ENCODE data around the gene NTMT1. TPM values are rescaled to one million over a fixed set of nuclear protein-coding genes. Genes with fewer than 3 reads are reported as not detected.
"Not testable (repeated sequence)": the region's sequence is repeated elsewhere in the genome, so short reads cannot be mapped to it uniquely, and the experiment has no call there.

Gene NTMT1
- total RNA-seq, 4 donors from 2014 or later: 1.8 to 30.8 (median 21.6) TPM

- no peak overlapping the region for H3K4me3 ChIP-seq
- H3K27me3 ChIP-seq: no peaks in the 10 kb centered on the region
- no peaks in the 10 kb centered on the region for H3K9me3 ChIP-seq
- no peak overlapping the region for H3K27ac ChIP-seq
- H3K36me3 ChIP-seq: no peaks in the 10 kb centered on the region
- intact Hi-C loops (cut with DNase I; ENCODE audit: low total_unique reads): no loop called here
- H3K4me1 ChIP-seq: peaks cover 4 to 25% of the 10 kb centered on the region in 2 donors
- no peak for DNase-seq
- TF ChIP-seq POLR2A (IDR thresholded peaks at IDR 0.05): no peak
Measured at GRCh38 chr9:129631674-129632129, 5.7 kb downstream of the NTMT1 start.

DNA sequence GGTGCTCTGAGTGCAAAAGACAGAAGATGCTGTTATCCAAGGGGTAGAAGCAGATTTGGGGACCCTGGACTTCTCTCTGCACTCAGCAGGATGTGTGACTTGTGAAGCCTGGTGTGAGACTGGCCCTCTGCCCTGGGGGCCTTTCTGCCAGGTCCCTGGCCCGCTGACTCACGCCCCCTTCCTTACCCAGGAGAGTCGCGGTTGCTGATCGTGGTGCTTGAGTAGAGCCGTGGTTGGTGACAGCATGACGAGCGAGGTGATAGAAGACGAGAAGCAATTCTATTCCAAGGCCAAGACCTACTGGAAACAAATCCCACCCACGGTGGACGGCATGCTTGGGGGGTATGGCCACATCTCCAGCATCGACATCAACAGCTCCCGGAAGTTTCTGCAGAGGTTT is 6.5 kb downstream of the NTMT1 start:
- Histone ChIP-seq H3K4me3 (no peak overlapping the region), H3K27me3 (no peaks in the 10 kb centered on the region), H3K9me3 (no peaks in the 10 kb centered on the region), H3K36me3 (no peaks in the 10 kb centered on the region), H3K4me1 (peaks cover 4 to 20% of the 10 kb centered on the region in 2 donors), H3K27ac (no peak overlapping the region)
- intact Hi-C loops (cut with DNase I; ENCODE audit: low total_unique reads): no loop called here
- no peak for DNase-seq
- no peak for TF ChIP-seq POLR2A (IDR thresholded peaks at IDR 0.05)
- TF ChIP-seq, protein P1, sequence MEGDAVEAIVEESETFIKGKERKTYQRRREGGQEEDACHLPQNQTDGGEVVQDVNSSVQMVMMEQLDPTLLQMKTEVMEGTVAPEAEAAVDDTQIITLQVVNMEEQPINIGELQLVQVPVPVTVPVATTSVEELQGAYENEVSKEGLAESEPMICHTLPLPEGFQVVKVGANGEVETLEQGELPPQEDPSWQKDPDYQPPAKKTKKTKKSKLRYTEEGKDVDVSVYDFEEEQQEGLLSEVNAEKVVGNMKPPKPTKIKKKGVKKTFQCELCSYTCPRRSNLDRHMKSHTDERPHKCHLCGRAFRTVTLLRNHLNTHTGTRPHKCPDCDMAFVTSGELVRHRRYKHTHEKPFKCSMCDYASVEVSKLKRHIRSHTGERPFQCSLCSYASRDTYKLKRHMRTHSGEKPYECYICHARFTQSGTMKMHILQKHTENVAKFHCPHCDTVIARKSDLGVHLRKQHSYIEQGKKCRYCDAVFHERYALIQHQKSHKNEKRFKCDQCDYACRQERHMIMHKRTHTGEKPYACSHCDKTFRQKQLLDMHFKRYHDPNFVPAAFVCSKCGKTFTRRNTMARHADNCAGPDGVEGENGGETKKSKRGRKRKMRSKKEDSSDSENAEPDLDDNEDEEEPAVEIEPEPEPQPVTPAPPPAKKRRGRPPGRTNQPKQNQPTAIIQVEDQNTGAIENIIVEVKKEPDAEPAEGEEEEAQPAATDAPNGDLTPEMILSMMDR (IDR thresholded peaks at IDR 0.05): no peak

GRCh38 chr9:129633207-129633606 is 7.2 kb downstream of the NTMT1 start:
- H3K36me3 ChIP-seq: no peaks in the 10 kb centered on the region
- no peak overlapping the region for H3K4me3 ChIP-seq
- DNase-seq: no peak
- H3K27ac ChIP-seq: no peak overlapping the region
- TF ChIP-seq, protein P1 (IDR thresholded peaks at IDR 0.05): no peak
- TF ChIP-seq POLR2A (IDR thresholded peaks at IDR 0.05): no peak
- H3K4me1 ChIP-seq: peaks cover 0 to 13% of the 10 kb centered on the region in 2 donors
- intact Hi-C loops (cut with DNase I; ENCODE audit: low total_unique reads): no loop called here
- H3K9me3 ChIP-seq: no peaks in the 10 kb centered on the region
- H3K27me3 ChIP-seq: no peaks in the 10 kb centered on the region

GRCh38 chr9:129633848-129634247 is 7.9 kb downstream of the NTMT1 start:
- Histone ChIP-seq H3K27ac (no peak overlapping the region), H3K36me3 (no peaks in the 10 kb centered on the region), H3K27me3 (no peaks in the 10 kb centered on the region), H3K4me3 (no peak overlapping the region), H3K9me3 (no peaks in the 10 kb centered on the region), H3K4me1 (peaks cover 0 to 13% of the 10 kb centered on the region in 2 donors)
- no peak for TF ChIP-seq POLR2A (IDR thresholded peaks at IDR 0.05)
- TF ChIP-seq, protein P1 (IDR thresholded peaks at IDR 0.05): no peak
- DNase-seq: no peak
- intact Hi-C loops (cut with DNase I; ENCODE audit: low total_unique reads): no loop called here

DNA sequence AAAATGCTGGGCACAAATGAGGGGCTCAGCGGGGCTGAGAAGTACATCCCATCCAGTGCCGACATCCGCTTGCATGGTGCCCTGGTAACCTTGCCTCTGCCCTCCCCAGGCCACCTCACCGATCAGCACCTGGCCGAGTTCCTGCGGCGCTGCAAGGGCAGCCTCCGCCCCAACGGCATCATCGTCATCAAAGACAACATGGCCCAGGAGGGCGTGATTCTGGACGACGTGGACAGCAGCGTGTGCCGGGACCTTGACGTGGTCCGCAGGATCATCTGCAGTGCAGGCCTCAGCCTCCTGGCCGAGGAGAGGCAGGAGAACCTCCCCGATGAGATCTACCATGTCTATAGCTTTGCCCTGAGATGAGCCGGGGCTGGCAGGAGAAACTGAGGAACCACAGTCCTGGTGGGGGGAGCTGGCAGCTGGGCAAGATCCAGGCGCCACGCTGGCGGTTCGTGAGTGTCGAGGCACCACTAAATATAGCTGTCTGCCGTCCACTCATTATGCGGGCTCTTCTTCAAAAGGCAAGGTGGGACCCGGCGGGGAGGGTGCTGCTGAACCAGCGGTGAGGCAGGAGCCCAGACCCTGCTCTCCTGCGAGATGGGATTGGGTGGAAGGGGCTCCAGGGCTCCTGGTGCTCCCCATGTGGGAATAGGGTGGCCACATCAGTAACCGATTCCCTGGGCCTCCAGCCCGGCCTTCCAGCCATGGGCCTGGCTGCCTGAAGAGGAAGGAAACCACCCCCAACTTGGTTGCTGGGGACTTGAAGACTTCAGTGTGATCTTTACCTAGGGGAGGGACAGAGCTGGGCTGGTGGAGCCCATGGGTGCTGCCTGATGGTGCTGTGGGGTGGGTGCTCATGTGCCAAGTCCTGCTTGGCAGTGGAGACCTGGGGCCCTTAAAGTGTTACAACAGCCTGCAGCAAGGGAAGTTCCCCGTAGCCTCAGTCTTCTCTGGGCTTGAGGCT is 9.4 kb downstream of the NTMT1 start:
- H3K4me3 ChIP-seq: no peak overlapping the region
- no peak overlapping the region for H3K27ac ChIP-seq
- peaks cover 0 to 16% of the 10 kb centered on the region in 2 donors for H3K4me1 ChIP-seq
- no peaks in the 10 kb centered on the region for H3K9me3 ChIP-seq
- TF ChIP-seq, protein P1 (IDR thresholded peaks at IDR 0.05): no peak
- TF ChIP-seq POLR2A (IDR thresholded peaks at IDR 0.05): no peak
- no peak for DNase-seq
- intact Hi-C loops (cut with DNase I; ENCODE audit: low total_unique reads): no loop called here
- no peaks in the 10 kb centered on the region for H3K36me3 ChIP-seq
- H3K27me3 ChIP-seq: no peaks in the 10 kb centered on the region

DNA sequence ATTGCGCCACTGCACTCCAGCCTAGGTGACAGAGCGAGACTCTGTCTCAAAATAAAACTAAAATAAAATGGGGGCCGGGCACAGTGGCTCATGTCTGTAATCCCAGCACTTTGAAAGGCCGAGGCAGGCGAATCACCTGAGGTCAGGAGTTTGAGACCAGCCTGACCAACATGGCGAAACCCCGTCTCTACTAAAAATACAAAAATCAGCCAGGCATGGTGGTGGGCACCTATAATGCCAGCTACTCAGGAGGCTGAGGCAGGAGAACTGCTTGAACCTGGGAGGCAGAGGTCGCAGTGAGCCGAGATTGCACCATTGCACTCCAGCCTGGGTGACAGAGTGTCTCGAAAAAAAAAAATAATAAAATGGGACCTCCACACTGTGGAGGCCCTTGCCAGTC is 10.4 kb downstream of the NTMT1 start:
- H3K4me3 ChIP-seq; H3K27me3 ChIP-seq; H3K36me3 ChIP-seq; intact Hi-C loops (cut with DNase I; ENCODE audit: low total_unique reads); H3K27ac ChIP-seq; DNase-seq; H3K9me3 ChIP-seq: not testable (repeated sequence)
- H3K4me1 ChIP-seq: peaks cover 0 to 17% of the 10 kb centered on the region in 2 donors
